ENCODE results near the gene LSR. TPM values are rescaled to one million over a fixed set of nuclear protein-coding genes. Genes with fewer than 3 reads are reported as not detected.

The LSR gene, protein sequence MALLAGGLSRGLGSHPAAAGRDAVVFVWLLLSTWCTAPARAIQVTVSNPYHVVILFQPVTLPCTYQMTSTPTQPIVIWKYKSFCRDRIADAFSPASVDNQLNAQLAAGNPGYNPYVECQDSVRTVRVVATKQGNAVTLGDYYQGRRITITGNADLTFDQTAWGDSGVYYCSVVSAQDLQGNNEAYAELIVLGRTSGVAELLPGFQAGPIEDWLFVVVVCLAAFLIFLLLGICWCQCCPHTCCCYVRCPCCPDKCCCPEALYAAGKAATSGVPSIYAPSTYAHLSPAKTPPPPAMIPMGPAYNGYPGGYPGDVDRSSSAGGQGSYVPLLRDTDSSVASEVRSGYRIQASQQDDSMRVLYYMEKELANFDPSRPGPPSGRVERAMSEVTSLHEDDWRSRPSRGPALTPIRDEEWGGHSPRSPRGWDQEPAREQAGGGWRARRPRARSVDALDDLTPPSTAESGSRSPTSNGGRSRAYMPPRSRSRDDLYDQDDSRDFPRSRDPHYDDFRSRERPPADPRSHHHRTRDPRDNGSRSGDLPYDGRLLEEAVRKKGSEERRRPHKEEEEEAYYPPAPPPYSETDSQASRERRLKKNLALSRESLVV
- total RNA-seq (ENCODE audit: low replicate concordance) = 0.54 TPM in 1 of 2 replicates, not detected in the other

GRCh38 chr19:35248310-35249145 lies at the start of gene LSR:
Gene LSR (plus strand): TSS chr19:35249002. CDS start chr19:35249023, 21 bp downstream.
- H3K4me3 ChIP-seq (ENCODE audit: low read depth, low read length) = no peak within 1 kb of the TSS
- DNase-seq (ENCODE audit: low read depth) = no peak
- no peak for TF ChIP-seq CTCF (IDR thresholded peaks at IDR 0.05; ENCODE audit: insufficient read depth, low read length)

GRCh38 chr19:35199481-35199880 lies 49.3 kb upstream of the LSR start:
- no peak for TF ChIP-seq CTCF (IDR thresholded peaks at IDR 0.05; ENCODE audit: insufficient read depth, low read length)

GRCh38 chr19:35202722-35203688 lies 45.8 kb upstream of the LSR start:
- no peak for DNase-seq (ENCODE audit: low read depth)
- no peak for TF ChIP-seq CTCF (IDR thresholded peaks at IDR 0.05; ENCODE audit: insufficient read depth, low read length)
- H3K4me3 ChIP-seq (ENCODE audit: low read depth, low read length) = no peak overlapping the region

More at GRCh38 chr19:35199481-35199880, 49.3 kb upstream of the LSR start:
- no peak overlapping the region for H3K4me3 ChIP-seq (ENCODE audit: low read depth, low read length)
- no peak for DNase-seq (ENCODE audit: low read depth)

GRCh38 chr19:35204799-35205732 lies 43.7 kb upstream of the LSR start:
- no peak for TF ChIP-seq CTCF (IDR thresholded peaks at IDR 0.05; ENCODE audit: insufficient read depth, low read length)
- no peak overlapping the region for H3K4me3 ChIP-seq (ENCODE audit: low read depth, low read length)
- DNase-seq (ENCODE audit: low read depth) = no peak

DNA sequence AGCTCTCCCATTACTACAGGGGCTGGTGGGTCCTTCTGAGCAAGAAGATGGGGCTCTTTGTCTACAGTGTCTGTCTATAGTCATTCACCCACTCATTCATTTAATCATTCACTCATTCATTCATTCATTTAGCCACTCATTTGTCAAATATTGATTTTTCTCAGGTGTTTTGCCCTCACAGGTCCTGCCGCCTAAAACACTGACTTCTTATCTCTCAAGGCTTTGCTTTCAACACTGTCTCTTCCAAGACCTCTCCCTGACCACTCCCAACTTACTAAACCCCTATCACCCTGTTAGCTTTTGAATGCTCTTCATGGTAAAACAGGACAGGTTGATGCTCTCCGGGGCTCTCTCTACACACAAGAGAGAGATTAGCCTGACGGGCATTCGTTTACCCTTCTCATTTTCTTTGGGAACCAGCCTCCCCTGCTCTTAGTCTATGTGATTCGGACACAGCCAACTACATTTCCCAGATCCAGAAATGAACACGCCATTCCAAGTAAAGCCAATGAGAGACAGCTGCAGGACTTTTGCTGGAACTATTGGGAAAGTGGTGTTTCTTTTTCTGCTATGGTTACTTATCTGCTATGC lies 43.0 kb upstream of the LSR start:
- no peak for DNase-seq (ENCODE audit: low read depth)
- no peak overlapping the region for H3K4me3 ChIP-seq (ENCODE audit: low read depth, low read length)
- TF ChIP-seq CTCF (IDR thresholded peaks at IDR 0.05; ENCODE audit: insufficient read depth, low read length) = no peak
